Endothelial cell of umbilical vein (primary cell): ENCODE results near the gene PDIA5. TPM values are rescaled to one million over a fixed set of nuclear protein-coding genes. Genes with fewer than 3 reads are reported as not detected.

Source experiments
- BruUV-seq: library from RNA; stranded (reverse); fragments of 400-500 nt; replicated peaks from 2 replicates; lab custom pipeline; 2021; lab: Mats Ljungman, UMichigan
- CTCF ChIA-PET: fragments of 300-600, 350-600 bp; sonication (Branson Sonifier 250); formaldehyde crosslinking; loops from one replicate; lab custom pipeline; 2021; ENCODE audit warnings: antibody characterized with exemption, inconsistent platforms; lab: Charles Lee
- POLR2A ChIA-PET: fragments of 300-600, 350-600 bp; sonication (Branson Sonifier 250); formaldehyde crosslinking; loops from one replicate; lab custom pipeline; 2021; ENCODE audit warnings: antibody characterized with exemption, inconsistent platforms; lab: Charles Lee
- DNase-seq: peaks from one replicate; pipeline ENCODE4 v3.0.0-alpha.2; 2011; ENCODE audit warnings: low read depth, low spot score
- FAIRE-seq: peaks from 2 replicates; lab custom pipeline; 2011; peaks lifted over from hg19 to GRCh38; lab: Jason Lieb, UNC
- H2AFZ ChIP-seq: 2 replicates; pipeline ENCODE4 v1.6.0; 2012; ENCODE audit warnings: low read depth, low read length, control low read depth, inconsistent platforms
- H3K27ac ChIP-seq: 2 replicates; pipeline ENCODE4 v1.5.1; 2011; ENCODE audit warnings: low read depth, mild to moderate bottlenecking, control low read depth, low read length, moderate library complexity; ENCODE audit not compliant: insufficient read depth
- H3K27me3 ChIP-seq, 2 experiments: 2 replicates each; pipeline versions ENCODE4 v1.6.0 to v1.6.1; 2011; ENCODE audit warnings: low read length in 2 of 2, mixed read lengths in 1 of 2; ENCODE audit not compliant: control insufficient read depth in 2 of 2, insufficient read depth in 2 of 2
- H3K36me3 ChIP-seq, 2 experiments: 2 replicates in 1 of 2; 3 replicates in 1 of 2; pipeline ENCODE4 v1.5.1; 2011; ENCODE audit warnings: low read length in 2 of 2, mild to moderate bottlenecking in 1 of 2, moderate library complexity in 1 of 2; ENCODE audit not compliant: control insufficient read depth in 2 of 2, insufficient read depth in 2 of 2; ENCODE audit errors: extremely low read depth in 1 of 2
- H3K4me1 ChIP-seq: 3 replicates; pipeline ENCODE4 v1.5.1; 2011; ENCODE audit warnings: mild to moderate bottlenecking, low read length; ENCODE audit not compliant: control insufficient read depth, insufficient read depth; ENCODE audit errors: extremely low read depth
- H3K4me2 ChIP-seq: 2 replicates; pipeline ENCODE4 v1.6.1; 2011; ENCODE audit warnings: low read length, control low read depth, mixed read lengths; ENCODE audit not compliant: insufficient read depth
- H3K4me3 ChIP-seq, 3 experiments: fragments of 200-600 bp in 1 of 3; sonication (generic), shearing (Covaris generic) in 1 of 3; replicated peaks in 1 of 3; 2 replicates each; pipeline ENCODE4 v1.5.1; 2011 to 2016; ENCODE audit warnings: control low read depth in 3 of 3, low read length in 3 of 3, mild to moderate bottlenecking in 2 of 3, inconsistent platforms in 1 of 3, low read depth in 1 of 3, moderate library complexity in 1 of 3; ENCODE audit not compliant: insufficient read depth in 1 of 3
- H3K79me2 ChIP-seq: 2 replicates; pipeline ENCODE4 v1.6.0; 2012; ENCODE audit warnings: low read length, inconsistent platforms; ENCODE audit not compliant: control insufficient read depth, insufficient read depth
- H3K9ac ChIP-seq: replicated peaks from 2 replicates; pipeline ENCODE3; 2011; ENCODE audit warnings: low read length, control low read depth; ENCODE audit not compliant: insufficient read depth; ENCODE audit errors: extremely low read depth
- H3K9me1 ChIP-seq: replicated peaks from 3 replicates; pipeline ENCODE4 v1.6.0; 2011; ENCODE audit warnings: mild to moderate bottlenecking, low read length; ENCODE audit not compliant: control insufficient read depth, insufficient read depth; ENCODE audit errors: extremely low read depth
- H3K9me3 ChIP-seq: replicated peaks from 2 replicates; pipeline ENCODE4 v1.5.1; 2012; ENCODE audit warnings: low read length, inconsistent platforms; ENCODE audit not compliant: control insufficient read depth, insufficient read depth
- H4K20me1 ChIP-seq: replicated peaks from 2 replicates; pipeline ENCODE3; 2011; ENCODE audit warnings: mild to moderate bottlenecking, low read length; ENCODE audit not compliant: control insufficient read depth, insufficient read depth; ENCODE audit errors: extremely low read depth
- EZH2 ChIP-seq: IDR thresholded peaks from 2 replicates; pipeline ENCODE4 v1.6.1; 2012; ENCODE audit warnings: borderline replicate concordance, low read depth, mild to moderate bottlenecking, moderate library complexity, low read length, inconsistent platforms; ENCODE audit not compliant: severe bottlenecking
- FOS ChIP-seq: IDR thresholded peaks from 2 replicates; pipeline ENCODE4 v1.6.1; 2011; ENCODE audit warnings: mild to moderate bottlenecking, low read length, moderate library complexity, borderline replicate concordance; ENCODE audit not compliant: insufficient read depth
- GATA2 ChIP-seq: IDR thresholded peaks from 2 replicates; pipeline ENCODE4 v1.7.0; 2011; ENCODE audit warnings: low read depth, mild to moderate bottlenecking, moderate library complexity, mixed read lengths, low read length; ENCODE audit not compliant: insufficient read length, insufficient read depth
- JUN ChIP-seq: IDR thresholded peaks from 2 replicates; pipeline ENCODE4 v1.6.1; 2011; ENCODE audit warnings: borderline replicate concordance, low read depth; ENCODE audit not compliant: insufficient read length, insufficient read depth
- MAX ChIP-seq: IDR thresholded peaks from 2 replicates; pipeline ENCODE4 v1.6.1; 2011; ENCODE audit not compliant: insufficient read depth, insufficient read length
- MYC ChIP-seq: IDR thresholded peaks from one replicate; pipeline ENCODE4 v1.6.1; 2011; ENCODE audit warnings: mild to moderate bottlenecking, low read depth, low read length
- POLR2A ChIP-seq: IDR thresholded peaks from 2 replicates; pipeline ENCODE4 v1.6.1; 2012; ENCODE audit warnings: low read depth, mild to moderate bottlenecking, control low read depth, low read length
- POLR2AphosphoS5 ChIP-seq: IDR thresholded peaks from 2 replicates; pipeline ENCODE4 v1.6.1; 2012; ENCODE audit warnings: low read depth, mild to moderate bottlenecking, control low read depth, low read length, moderate library complexity; ENCODE audit not compliant: insufficient read depth
- dilution Hi-C: fragments of 300-500 bp; cut with MboI; formaldehyde crosslinking; loops from one replicate; pipeline ENCODE4 v1.15.0; 2019; ENCODE audit warnings: low sequenced_read_pairs; ENCODE audit not compliant: extremely low pct_ligation_motif_present
- intact Hi-C: fragments of 100-400 bp; cut with micrococcal nuclease; formaldehyde crosslinking; loops from one replicate; pipeline ENCODE4 v1.10.0; 2022
- polyA plus RNA-seq, 4 experiments: library from polyadenylated mRNA; depleted of rRNA in 3 of 4; stranded (reverse) in 3 of 4; unstranded in 1 of 4; fragments of >200 nt; gene quantifications; 2 replicates each; pipeline versions ENCODE4 v1.2.1 to v1.2.3, GENCODE V29; 2011 to 2012; ENCODE audit warnings: missing spikeins in 1 of 4
- total RNA-seq: library from RNA; stranded (reverse); gene quantifications from 2 replicates; pipeline ENCODE4 v1.2.3, GENCODE V29; 2021
- TF ChIP-seq, protein P1 (sequence below), 2 donors: IDR thresholded peaks; 1 replicate in 1 of 2; 2 replicates in 1 of 2; pipeline ENCODE4 v1.5.1; 2011; ENCODE audit warnings: low read length in 2 of 2, mild to moderate bottlenecking in 2 of 2, moderate library complexity in 2 of 2, control low read depth in 1 of 2, inconsistent platforms in 1 of 2, low read depth in 1 of 2; ENCODE audit not compliant: insufficient read depth in 1 of 2; ENCODE audit errors: extremely low read depth in 1 of 2

The PDIA5 gene
- total and polyA plus RNA-seq, 2 donors (not counting 3 experiments of a cell fraction or from before 2014, with no cell fraction given): 55.7 to 85.6 TPM

GRCh38 chr3:123055352-123055751, 11.5 kb upstream of the PDIA5 start:
- Histone ChIP-seq H3K27ac (no peak overlapping the region), H3K9ac (no peak overlapping the region), H3K4me2 (no peak overlapping the region), H3K4me1 (peaks cover 5% of the 10 kb centered on the region), H3K9me3 (no peaks in the 10 kb centered on the region), H3K79me2 (no peaks in the 10 kb centered on the region), H3K27me3 (peaks cover 0 to 5% of the 10 kb centered on the region in 2 experiments), H3K9me1 (no peaks in the 10 kb centered on the region), H2AFZ (no peak overlapping the region), H3K4me3 (no peak overlapping the region), H3K36me3 (no peaks in the 10 kb centered on the region), H4K20me1 (no peaks in the 10 kb centered on the region)
- FAIRE-seq (no peak), DNase-seq (no peak)
- TF ChIP-seq EZH2 (no peak), MAX (no peak), POLR2AphosphoS5 (no peak), GATA2 (no peak), JUN (no peak), FOS (no peak), MYC (no peak), POLR2A (no peak)
- TF ChIP-seq, protein P1, sequence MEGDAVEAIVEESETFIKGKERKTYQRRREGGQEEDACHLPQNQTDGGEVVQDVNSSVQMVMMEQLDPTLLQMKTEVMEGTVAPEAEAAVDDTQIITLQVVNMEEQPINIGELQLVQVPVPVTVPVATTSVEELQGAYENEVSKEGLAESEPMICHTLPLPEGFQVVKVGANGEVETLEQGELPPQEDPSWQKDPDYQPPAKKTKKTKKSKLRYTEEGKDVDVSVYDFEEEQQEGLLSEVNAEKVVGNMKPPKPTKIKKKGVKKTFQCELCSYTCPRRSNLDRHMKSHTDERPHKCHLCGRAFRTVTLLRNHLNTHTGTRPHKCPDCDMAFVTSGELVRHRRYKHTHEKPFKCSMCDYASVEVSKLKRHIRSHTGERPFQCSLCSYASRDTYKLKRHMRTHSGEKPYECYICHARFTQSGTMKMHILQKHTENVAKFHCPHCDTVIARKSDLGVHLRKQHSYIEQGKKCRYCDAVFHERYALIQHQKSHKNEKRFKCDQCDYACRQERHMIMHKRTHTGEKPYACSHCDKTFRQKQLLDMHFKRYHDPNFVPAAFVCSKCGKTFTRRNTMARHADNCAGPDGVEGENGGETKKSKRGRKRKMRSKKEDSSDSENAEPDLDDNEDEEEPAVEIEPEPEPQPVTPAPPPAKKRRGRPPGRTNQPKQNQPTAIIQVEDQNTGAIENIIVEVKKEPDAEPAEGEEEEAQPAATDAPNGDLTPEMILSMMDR (IDR thresholded peaks at IDR 0.05; ENCODE audit: extremely low read depth in 1 of 2, insufficient read depth in 1 of 2, low read depth in 1 of 2, low read length in 2 of 2): no peak
- dilution Hi-C loops (no loop called here), intact Hi-C loops (no loop called here)
- ChIA-PET CTCF (no interaction called here), POLR2A (no interaction called here)
- no TSS peak for BruUV-seq
